ENCODE data around the gene CAND1. TPM values are rescaled to one million over a fixed set of nuclear protein-coding genes. Genes with fewer than 3 reads are reported as not detected.

Gene CAND1
- total and polyA plus RNA-seq, 9 donors = 25.7 to 148 (median 118) TPM

GRCh38 chr12:67237231-67237630 is 31.9 kb upstream of the CAND1 start:
- Histone ChIP-seq H3K36me3 (no peaks in the 10 kb centered on the region), H3K9me3 (no peaks in the 10 kb centered on the region), H3K27ac (no peak overlapping the region), H3K27me3 (no peaks in the 10 kb centered on the region), H3K4me3 (no peak overlapping the region), H3K4me1 (ENCODE audit: insufficient read depth) (no peaks in the 10 kb centered on the region)
- intact Hi-C loops (cut with DNase I) = no loop called here
- TF ChIP-seq POLR2A (IDR thresholded peaks at IDR 0.05) (no peak), EP300 (IDR thresholded peaks at IDR 0.05) (no peak)
- TF ChIP-seq, protein P1, sequence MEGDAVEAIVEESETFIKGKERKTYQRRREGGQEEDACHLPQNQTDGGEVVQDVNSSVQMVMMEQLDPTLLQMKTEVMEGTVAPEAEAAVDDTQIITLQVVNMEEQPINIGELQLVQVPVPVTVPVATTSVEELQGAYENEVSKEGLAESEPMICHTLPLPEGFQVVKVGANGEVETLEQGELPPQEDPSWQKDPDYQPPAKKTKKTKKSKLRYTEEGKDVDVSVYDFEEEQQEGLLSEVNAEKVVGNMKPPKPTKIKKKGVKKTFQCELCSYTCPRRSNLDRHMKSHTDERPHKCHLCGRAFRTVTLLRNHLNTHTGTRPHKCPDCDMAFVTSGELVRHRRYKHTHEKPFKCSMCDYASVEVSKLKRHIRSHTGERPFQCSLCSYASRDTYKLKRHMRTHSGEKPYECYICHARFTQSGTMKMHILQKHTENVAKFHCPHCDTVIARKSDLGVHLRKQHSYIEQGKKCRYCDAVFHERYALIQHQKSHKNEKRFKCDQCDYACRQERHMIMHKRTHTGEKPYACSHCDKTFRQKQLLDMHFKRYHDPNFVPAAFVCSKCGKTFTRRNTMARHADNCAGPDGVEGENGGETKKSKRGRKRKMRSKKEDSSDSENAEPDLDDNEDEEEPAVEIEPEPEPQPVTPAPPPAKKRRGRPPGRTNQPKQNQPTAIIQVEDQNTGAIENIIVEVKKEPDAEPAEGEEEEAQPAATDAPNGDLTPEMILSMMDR (IDR thresholded peaks at IDR 0.05) = no peak
- 62 to 65% (median 62%) methylated on average over 4 of the region's 4 CpGs for WGBS, 3 donors
- DNase-seq = no peak

DNA sequence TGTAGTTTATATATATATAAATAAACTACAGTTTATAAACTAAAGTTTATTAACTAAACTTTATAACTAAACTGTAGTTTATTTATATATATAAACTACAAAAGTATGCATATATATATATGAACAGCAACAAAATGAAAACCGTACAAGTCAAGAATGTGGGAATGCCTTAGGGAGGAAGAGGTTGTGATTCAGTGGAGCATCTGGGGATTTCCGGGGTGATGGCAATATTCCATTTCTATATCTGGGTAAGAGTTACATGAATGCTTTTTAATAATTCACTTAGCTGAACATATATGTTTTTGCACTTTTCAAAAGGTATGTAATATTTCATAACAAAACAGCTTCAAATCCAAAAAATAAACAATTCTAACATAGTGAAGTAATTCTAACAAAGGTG is 30.1 kb upstream of the CAND1 start:
- DNase-seq = no peak
- Histone ChIP-seq H3K27ac (no peak overlapping the region), H3K9me3 (no peaks in the 10 kb centered on the region), H3K4me3 (no peak overlapping the region), H3K36me3 (no peaks in the 10 kb centered on the region), H3K27me3 (no peaks in the 10 kb centered on the region), H3K4me1 (ENCODE audit: insufficient read depth) (no peaks in the 10 kb centered on the region)
- 29 to 37% (median 30%) methylated on average over 2 of the region's 2 CpGs for WGBS, 3 donors
- intact Hi-C loops (cut with DNase I) = no loop called here
- TF ChIP-seq POLR2A (IDR thresholded peaks at IDR 0.05) = no peak
- no peak for TF ChIP-seq EP300 (IDR thresholded peaks at IDR 0.05)
- TF ChIP-seq, protein P1 (IDR thresholded peaks at IDR 0.05) = no peak

GRCh38 chr12:67241482-67241881 is 27.7 kb upstream of the CAND1 start:
- Histone ChIP-seq H3K4me1 (ENCODE audit: insufficient read depth) (no peaks in the 10 kb centered on the region), H3K27ac (no peak overlapping the region), H3K36me3 (no peaks in the 10 kb centered on the region), H3K9me3 (no peaks in the 10 kb centered on the region), H3K4me3 (no peak overlapping the region), H3K27me3 (no peaks in the 10 kb centered on the region)
- no peak for DNase-seq
- 71 to 75% (median 71%) methylated on average over 3 of the region's 3 CpGs for WGBS, 3 donors
- TF ChIP-seq POLR2A (IDR thresholded peaks at IDR 0.05) (no peak), EP300 (IDR thresholded peaks at IDR 0.05) (no peak)
- TF ChIP-seq, protein P1 (IDR thresholded peaks at IDR 0.05) = no peak
- intact Hi-C loops (cut with DNase I) = no loop called here

- no peaks in the 10 kb centered on the region for H3K4me1 ChIP-seq (ENCODE audit: insufficient read depth)
- no peak overlapping the region for H3K4me3 ChIP-seq
- DNase-seq = no peak
- intact Hi-C loops (cut with DNase I) = no loop called here
- H3K36me3 ChIP-seq = no peaks in the 10 kb centered on the region
- H3K27ac ChIP-seq = no peak overlapping the region
- H3K9me3 ChIP-seq = no peaks in the 10 kb centered on the region
- no peaks in the 10 kb centered on the region for H3K27me3 ChIP-seq
- TF ChIP-seq EP300 (IDR thresholded peaks at IDR 0.05) (no peak), POLR2A (IDR thresholded peaks at IDR 0.05) (no peak)
- TF ChIP-seq, protein P1 (IDR thresholded peaks at IDR 0.05) = no peak
Measured at GRCh38 chr12:67243260-67243659, 25.9 kb upstream of the CAND1 start.

DNA sequence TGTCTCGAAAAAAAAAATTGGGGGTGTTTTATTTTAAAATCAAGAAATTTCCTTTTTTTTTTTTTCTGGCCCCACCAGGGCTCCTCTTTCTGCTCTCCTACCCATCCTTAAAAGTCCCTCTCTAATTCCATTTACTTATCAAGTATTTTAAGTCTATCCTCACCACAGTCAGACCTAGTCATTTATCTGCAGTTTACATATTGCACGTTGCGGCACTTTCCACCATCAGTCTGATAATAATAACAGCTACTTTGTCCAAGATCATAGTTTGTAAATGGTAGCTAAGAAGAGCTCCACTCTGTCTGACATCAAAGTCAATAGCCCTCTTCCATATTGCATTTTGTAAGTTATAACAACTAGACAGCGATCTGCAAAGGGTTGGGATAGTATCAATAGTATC is 23.6 kb upstream of the CAND1 start:
- no peaks in the 10 kb centered on the region for H3K9me3 ChIP-seq
- no peak overlapping the region for H3K27ac ChIP-seq
- H3K4me1 ChIP-seq (ENCODE audit: insufficient read depth) = no peaks in the 10 kb centered on the region
- TF ChIP-seq POLR2A (IDR thresholded peaks at IDR 0.05) = no peak
- TF ChIP-seq, protein P1 (IDR thresholded peaks at IDR 0.05) = no peak
- no peak for TF ChIP-seq EP300 (IDR thresholded peaks at IDR 0.05)
- no peak overlapping the region for H3K4me3 ChIP-seq
- no peaks in the 10 kb centered on the region for H3K27me3 ChIP-seq
- H3K36me3 ChIP-seq = no peaks in the 10 kb centered on the region
- WGBS, 3 donors = 84 to 92% (median 86%) methylated on average over 4 of the region's 4 CpGs
- no peak for DNase-seq
- intact Hi-C loops (cut with DNase I) = no loop called here
